Activated B cell treated with CpG ODN at 0.5 μM for 24 hours (primary cell): ENCODE results near the gene ARHGAP15. TPM values are rescaled to one million over a fixed set of nuclear protein-coding genes. Genes with fewer than 3 reads are reported as not detected.

ENCODE experiments used
- ATAC-seq: fragments of 200-7000 bp; cut with Tn5 transposase; one replicate; pipeline ENCODE4 v1.10.0; 2021; ENCODE audit warnings: low read depth, mild to moderate bottlenecking, moderate library complexity
- CTCF ChIA-PET: fragments of 350-600 bp; sonication (Branson Sonifier 250); formaldehyde crosslinking; loops from one replicate; lab custom pipeline; 2021; ENCODE audit warnings: antibody characterized with exemption; lab: Charles Lee
- POLR2A ChIA-PET: fragments of 350-600 bp; sonication (Branson Sonifier 250); formaldehyde crosslinking; loops from one replicate; lab custom pipeline; 2021; ENCODE audit warnings: antibody characterized with exemption; lab: Charles Lee
- DNase-seq: peaks from one replicate; pipeline ENCODE4 v3.0.0; 2022
- H3K27ac Mint-ChIP-seq: one replicate; pipeline ENCODE4 v1.8.0; 2020; ENCODE audit warnings: mixed read lengths
- H3K27me3 Mint-ChIP-seq: one replicate; pipeline ENCODE4 v1.8.0; 2021; ENCODE audit warnings: mixed read lengths
- H3K36me3 Mint-ChIP-seq: one replicate; pipeline ENCODE4 v1.8.0; 2021; ENCODE audit warnings: low read depth, mixed read lengths
- H3K4me1 Mint-ChIP-seq: one replicate; pipeline ENCODE4 v1.8.0; 2021; ENCODE audit warnings: mixed read lengths
- H3K4me3 Mint-ChIP-seq: one replicate; pipeline ENCODE4 v1.8.0; 2020; ENCODE audit warnings: mild to moderate bottlenecking, mixed read lengths
- H3K9me3 Mint-ChIP-seq: one replicate; pipeline ENCODE4 v1.8.0; 2020; ENCODE audit warnings: mixed read lengths
- intact Hi-C: fragments of 100-400 bp; cut with micrococcal nuclease; formaldehyde crosslinking; loops from one replicate; pipeline ENCODE4 v1.15.1; 2024
- total RNA-seq: library from RNA; stranded (reverse); gene quantifications from 2 replicates; pipeline ENCODE4 v1.2.3, GENCODE V29; 2022
- TF ChIP-seq, protein P1 (sequence below): fragments of 200-600 bp; IDR thresholded peaks from one replicate; pipeline ENCODE4 v1.8.0; 2022; ENCODE audit warnings: antibody characterized with exemption, mild to moderate bottlenecking

ARHGAP15 gene
- total RNA-seq, 1 donor from 2014 or later = 112 TPM

DNA sequence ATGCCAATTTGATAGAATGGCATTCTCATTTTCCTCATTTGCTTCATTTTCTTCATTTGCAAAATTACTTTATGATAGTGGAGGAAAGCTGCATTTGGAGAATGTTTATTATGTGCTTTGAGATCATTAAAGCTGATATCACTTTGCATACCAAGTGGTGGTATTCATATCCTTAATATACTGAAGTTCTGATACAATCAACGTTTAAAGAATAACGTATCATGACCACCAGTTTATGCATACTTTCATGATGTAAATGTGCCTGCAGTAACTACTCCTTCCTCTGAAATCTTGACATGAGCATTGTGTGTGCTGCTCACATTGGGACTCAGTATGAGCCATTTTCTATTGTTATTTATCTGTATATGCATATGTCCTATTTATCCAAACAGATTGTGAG lies 302.1 kb downstream of the ARHGAP15 start:
- H3K9me3 Mint-ChIP-seq = no peaks in the 10 kb centered on the region
- no peak for ATAC-seq
- H3K36me3 Mint-ChIP-seq = peaks cover 26% of the 10 kb centered on the region
- intact Hi-C loops = no loop called here
- no peak for DNase-seq
- CTCF ChIA-PET = no interaction called here
- H3K27ac Mint-ChIP-seq = no peak overlapping the region
- TF ChIP-seq, protein P1, sequence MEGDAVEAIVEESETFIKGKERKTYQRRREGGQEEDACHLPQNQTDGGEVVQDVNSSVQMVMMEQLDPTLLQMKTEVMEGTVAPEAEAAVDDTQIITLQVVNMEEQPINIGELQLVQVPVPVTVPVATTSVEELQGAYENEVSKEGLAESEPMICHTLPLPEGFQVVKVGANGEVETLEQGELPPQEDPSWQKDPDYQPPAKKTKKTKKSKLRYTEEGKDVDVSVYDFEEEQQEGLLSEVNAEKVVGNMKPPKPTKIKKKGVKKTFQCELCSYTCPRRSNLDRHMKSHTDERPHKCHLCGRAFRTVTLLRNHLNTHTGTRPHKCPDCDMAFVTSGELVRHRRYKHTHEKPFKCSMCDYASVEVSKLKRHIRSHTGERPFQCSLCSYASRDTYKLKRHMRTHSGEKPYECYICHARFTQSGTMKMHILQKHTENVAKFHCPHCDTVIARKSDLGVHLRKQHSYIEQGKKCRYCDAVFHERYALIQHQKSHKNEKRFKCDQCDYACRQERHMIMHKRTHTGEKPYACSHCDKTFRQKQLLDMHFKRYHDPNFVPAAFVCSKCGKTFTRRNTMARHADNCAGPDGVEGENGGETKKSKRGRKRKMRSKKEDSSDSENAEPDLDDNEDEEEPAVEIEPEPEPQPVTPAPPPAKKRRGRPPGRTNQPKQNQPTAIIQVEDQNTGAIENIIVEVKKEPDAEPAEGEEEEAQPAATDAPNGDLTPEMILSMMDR = no peak
- H3K4me1 Mint-ChIP-seq = peaks cover 16% of the 10 kb centered on the region
- no peak overlapping the region for H3K4me3 Mint-ChIP-seq
- H3K27me3 Mint-ChIP-seq = no peaks in the 10 kb centered on the region
- POLR2A ChIA-PET = no interaction called here

GRCh38 chr2:143433251-143433650 lies 304.0 kb downstream of the ARHGAP15 start:
- H3K9me3 Mint-ChIP-seq = no peaks in the 10 kb centered on the region
- ChIA-PET POLR2A (no interaction called here), CTCF (no interaction called here)
- DNase-seq (no peak), ATAC-seq (no peak)
- no peaks in the 10 kb centered on the region for H3K27me3 Mint-ChIP-seq
- H3K4me1 Mint-ChIP-seq = peaks cover 11% of the 10 kb centered on the region
- peaks cover 32% of the 10 kb centered on the region for H3K36me3 Mint-ChIP-seq
- intact Hi-C loops = no loop called here
- H3K27ac Mint-ChIP-seq = no peak overlapping the region
- H3K4me3 Mint-ChIP-seq = no peak overlapping the region
- TF ChIP-seq, protein P1 = no peak

GRCh38 chr2:143433840-143434239 lies 304.6 kb downstream of the ARHGAP15 start:
- TF ChIP-seq, protein P1 = no peak
- CTCF ChIA-PET = no interaction called here
- Mint-ChIP-seq H3K27me3 (no peaks in the 10 kb centered on the region), H3K4me1 (peaks cover 8% of the 10 kb centered on the region), H3K27ac (no peak overlapping the region), H3K4me3 (no peak overlapping the region), H3K9me3 (no peaks in the 10 kb centered on the region), H3K36me3 (peaks cover 35% of the 10 kb centered on the region)
- no peak for DNase-seq
- intact Hi-C loops = no loop called here
- ATAC-seq = no peak
- POLR2A ChIA-PET = no interaction called here

GRCh38 chr2:143434445-143434844 lies 305.2 kb downstream of the ARHGAP15 start:
- DNase-seq = no peak
- TF ChIP-seq, protein P1 = no peak
- no peaks in the 10 kb centered on the region for H3K27me3 Mint-ChIP-seq
- H3K4me1 Mint-ChIP-seq = peaks cover 8% of the 10 kb centered on the region
- ChIA-PET POLR2A (no interaction called here), CTCF (no interaction called here)
- no peak for ATAC-seq
- H3K9me3 Mint-ChIP-seq = no peaks in the 10 kb centered on the region
- H3K36me3 Mint-ChIP-seq = peaks cover 37% of the 10 kb centered on the region
- no peak overlapping the region for H3K4me3 Mint-ChIP-seq
- intact Hi-C loops = no loop called here
- H3K27ac Mint-ChIP-seq = no peak overlapping the region

GRCh38 chr2:143435131-143435530 lies 305.9 kb downstream of the ARHGAP15 start:
- no peak overlapping the region for H3K27ac Mint-ChIP-seq
- no peaks in the 10 kb centered on the region for H3K9me3 Mint-ChIP-seq
- POLR2A ChIA-PET = no interaction called here
- ATAC-seq (no peak), DNase-seq (no peak)
- H3K27me3 Mint-ChIP-seq = no peaks in the 10 kb centered on the region
- intact Hi-C loops = no loop called here
- peaks cover 8% of the 10 kb centered on the region for H3K4me1 Mint-ChIP-seq
- H3K36me3 Mint-ChIP-seq = peaks cover 43% of the 10 kb centered on the region
- CTCF ChIA-PET = no interaction called here
- H3K4me3 Mint-ChIP-seq = no peak overlapping the region
- TF ChIP-seq, protein P1 = no peak
